HG03097 (cell line): Measurements from ENCODE around the gene EDEM1.

Experiments
- ATAC-seq: cut with Tn5 transposase; IDR thresholded peaks from one replicate; pipeline ENCODE4 v1.9.1; 2021; ENCODE audit not compliant: unreplicated experiment, low FRiP score

The EDEM1 gene

DNA sequence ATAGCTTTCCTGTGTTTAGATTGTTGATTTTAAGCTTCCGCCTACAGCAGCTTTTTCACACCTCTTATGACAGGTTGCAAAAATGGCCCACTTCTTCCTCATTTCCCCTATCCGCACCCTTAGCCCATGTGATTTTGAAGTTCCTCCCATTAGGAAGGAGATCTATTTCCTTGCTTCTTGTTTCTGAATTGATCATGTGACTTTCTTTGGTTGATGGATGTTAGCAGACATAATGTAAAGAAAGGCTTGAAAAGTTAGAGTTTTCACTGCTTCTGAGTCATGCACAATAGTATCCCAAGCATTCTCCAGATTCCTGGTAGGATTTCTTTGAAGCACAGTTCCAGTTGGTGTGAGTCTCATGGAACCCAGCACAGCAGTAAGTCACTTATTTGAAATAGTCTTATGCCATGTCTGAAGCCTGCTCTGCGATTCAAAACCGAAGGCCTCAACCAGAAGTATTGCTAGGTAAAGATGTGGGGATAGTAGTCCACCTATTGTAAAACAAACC lies 76.6 kb downstream of the EDEM1 start:
- no peak for ATAC-seq

DNA sequence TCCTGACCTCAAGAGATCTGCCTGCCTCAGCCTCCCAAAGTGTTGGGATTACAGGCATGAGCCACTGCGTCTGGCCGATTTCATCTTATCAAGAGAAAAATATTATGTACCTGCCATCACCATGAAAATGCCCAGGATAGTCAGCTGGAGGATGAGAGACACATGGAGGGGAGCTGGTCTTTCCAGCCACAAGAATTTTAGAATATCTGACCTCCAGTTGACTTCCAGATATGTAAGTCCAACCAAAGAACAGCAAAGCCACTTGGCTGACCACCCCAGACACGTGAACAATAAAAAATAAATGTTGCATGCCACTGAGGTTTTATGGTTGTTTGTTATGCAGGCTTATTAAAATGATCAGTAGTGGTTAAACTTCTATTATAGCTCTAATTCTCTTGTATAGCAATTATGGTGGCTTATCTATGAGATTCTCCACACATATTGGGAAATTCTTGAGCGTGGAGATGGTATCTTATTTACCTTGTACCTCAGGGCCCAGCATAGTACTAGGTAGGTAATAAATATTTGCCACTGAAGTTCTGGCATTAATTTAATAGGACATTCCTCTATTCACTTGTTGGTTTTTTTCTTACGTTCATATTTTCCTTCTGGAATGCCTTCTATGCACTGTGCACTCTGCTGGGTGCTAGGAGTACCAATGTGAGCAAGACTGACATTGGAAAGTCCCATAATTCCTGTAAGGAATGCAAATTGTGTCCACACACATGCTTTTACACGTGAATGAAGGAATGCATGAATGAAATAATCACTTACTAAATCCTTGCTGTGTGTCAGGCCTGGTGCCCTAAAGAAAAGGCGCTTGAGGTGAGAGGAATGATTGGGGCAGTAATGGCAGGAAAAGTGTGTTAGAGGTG lies 77.6 kb downstream of the EDEM1 start:
- ATAC-seq: no peak

DNA sequence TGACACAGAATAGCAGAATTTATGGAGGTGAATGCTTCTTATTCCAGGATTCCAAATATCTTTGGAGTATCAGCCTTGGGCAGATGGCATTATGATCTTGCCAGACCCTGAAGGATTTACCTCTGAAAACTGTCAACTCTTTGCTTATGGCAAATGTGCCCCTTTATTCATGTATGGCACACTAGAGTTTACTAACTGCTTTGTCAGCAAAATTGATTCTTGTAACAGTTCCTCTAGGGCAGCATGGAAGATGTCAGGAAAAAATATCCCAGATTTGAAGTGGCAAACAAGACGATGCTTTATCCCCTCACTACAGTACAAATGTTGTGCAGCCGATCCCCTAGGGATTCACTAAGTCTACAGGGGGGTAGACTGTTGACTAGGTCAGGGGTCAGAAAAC lies 79.7 kb downstream of the EDEM1 start:
- no peak for ATAC-seq

DNA sequence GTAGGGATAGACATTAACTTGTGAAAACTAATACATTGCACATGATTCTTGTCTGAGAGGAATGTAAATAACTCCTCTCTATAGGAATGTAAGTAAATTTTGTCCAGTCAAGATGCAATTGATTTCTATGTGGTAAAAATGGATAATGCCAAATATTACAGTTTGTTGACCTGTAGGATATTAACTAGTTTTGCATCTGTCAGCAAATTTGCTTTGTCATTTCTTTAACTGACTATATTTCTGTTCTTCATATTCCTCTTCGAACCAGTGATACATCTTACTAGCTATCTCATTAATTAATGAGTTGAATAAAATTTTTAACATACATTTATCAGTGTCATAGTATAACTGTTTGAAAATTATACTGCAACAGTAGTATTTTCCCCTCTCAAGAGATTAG lies 80.4 kb downstream of the EDEM1 start:
- no peak for ATAC-seq
